Right atrium auricular region (tissue), 2 donors: ENCODE data around the gene LPIN1. TPM values are rescaled to one million over a fixed set of nuclear protein-coding genes. Genes with fewer than 3 reads are reported as not detected.
"Not testable (repeated sequence)": the region's sequence is repeated elsewhere in the genome, so short reads cannot be mapped to it uniquely, and the experiment has no call there.

Experiments used
- DNase-seq: peaks from one replicate; pipeline ENCODE4 v3.0.0-alpha.2; 2019; ENCODE audit warnings: low spot score
- H3K27ac ChIP-seq, 2 donors: fragments of 200-600 bp; sonication (generic); 1 replicate in 1 of 2; 2 replicates in 1 of 2; pipeline ENCODE4 v1.5.1; 2016 to 2019
- H3K27me3 ChIP-seq, 2 donors: fragments of 200-600 bp; sonication (generic); one replicate each; pipeline versions ENCODE4 v1.5.1 to v1.6.0; 2017 to 2019
- H3K36me3 ChIP-seq: fragments of 200-600 bp; sonication (generic); one replicate; pipeline ENCODE4 v1.5.1; 2016
- H3K4me1 ChIP-seq, 2 donors: fragments of 200-600 bp; sonication (generic); one replicate each; pipeline versions ENCODE4 v1.5.1 to v1.6.0; 2017 to 2019
- H3K4me3 ChIP-seq, 2 donors: fragments of 200-600 bp; sonication (generic); 1 replicate in 1 of 2; 2 replicates in 1 of 2; pipeline ENCODE4 v1.5.1; 2017 to 2019; ENCODE audit warnings: mild to moderate bottlenecking in 1 of 2, moderate library complexity in 1 of 2
- H3K9me3 ChIP-seq, 2 donors: fragments of 200-600 bp; sonication (generic); one replicate each; pipeline ENCODE4 v1.5.1; 2019
- total RNA-seq, 2 donors: library from RNA; depleted of rRNA; stranded (reverse); fragments of >200 nt; gene quantifications; one replicate each; pipeline ENCODE4 v1.1.0, GENCODE V29; 2016
- TF ChIP-seq, protein P1 (sequence below), 2 donors: fragments of 200-600 bp; sonication (generic); IDR thresholded peaks; one replicate each; pipeline ENCODE4 v1.5.1; 2019; ENCODE audit warnings: antibody characterized with exemption in 2 of 2

Gene LPIN1
- total RNA-seq, 2 donors from 2014 or later = 21.0 to 27.4 TPM

DNA sequence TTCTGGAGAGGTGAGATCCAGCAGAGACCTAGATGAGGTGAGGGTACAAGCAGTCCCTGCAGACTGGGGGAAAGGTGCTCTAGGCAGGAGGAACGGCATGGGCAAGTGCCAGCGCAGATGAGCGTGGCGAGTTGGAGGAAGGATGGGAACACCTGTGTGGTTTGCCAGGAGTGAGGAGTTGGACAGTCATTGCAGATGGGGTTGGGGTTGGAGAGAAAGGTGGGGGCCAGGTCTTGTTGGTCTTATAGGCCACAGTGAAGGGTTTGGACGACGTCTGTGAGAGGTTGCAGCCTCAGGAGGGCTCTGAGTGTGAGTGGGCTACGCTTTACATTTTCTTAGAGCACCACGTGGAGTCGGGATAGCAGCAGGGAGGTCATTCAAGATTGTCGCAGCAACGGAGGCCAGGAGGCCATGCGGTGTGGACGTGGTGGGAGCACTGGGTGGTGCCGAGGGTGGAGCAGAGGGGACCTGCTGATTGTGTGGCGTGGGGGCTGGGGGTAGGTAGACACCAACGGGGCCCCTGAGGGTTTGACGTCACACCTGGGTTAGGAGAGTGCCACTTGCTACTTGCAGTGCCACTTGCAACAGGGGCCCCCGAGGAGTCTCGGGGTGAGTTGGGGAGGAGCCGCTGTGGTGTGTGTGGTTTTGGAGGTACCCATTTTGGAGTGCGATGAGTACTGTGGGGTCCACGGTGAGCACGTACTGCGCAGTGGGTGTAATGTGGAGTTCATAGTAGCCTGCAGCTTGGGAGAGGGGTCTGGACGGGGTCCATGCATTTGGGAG is 66.2 kb downstream of the LPIN1 start:
- H3K36me3 ChIP-seq = peaks cover 33% of the 10 kb centered on the region
- H3K4me1 ChIP-seq = no peaks in the 10 kb centered on the region
- TF ChIP-seq, protein P1, sequence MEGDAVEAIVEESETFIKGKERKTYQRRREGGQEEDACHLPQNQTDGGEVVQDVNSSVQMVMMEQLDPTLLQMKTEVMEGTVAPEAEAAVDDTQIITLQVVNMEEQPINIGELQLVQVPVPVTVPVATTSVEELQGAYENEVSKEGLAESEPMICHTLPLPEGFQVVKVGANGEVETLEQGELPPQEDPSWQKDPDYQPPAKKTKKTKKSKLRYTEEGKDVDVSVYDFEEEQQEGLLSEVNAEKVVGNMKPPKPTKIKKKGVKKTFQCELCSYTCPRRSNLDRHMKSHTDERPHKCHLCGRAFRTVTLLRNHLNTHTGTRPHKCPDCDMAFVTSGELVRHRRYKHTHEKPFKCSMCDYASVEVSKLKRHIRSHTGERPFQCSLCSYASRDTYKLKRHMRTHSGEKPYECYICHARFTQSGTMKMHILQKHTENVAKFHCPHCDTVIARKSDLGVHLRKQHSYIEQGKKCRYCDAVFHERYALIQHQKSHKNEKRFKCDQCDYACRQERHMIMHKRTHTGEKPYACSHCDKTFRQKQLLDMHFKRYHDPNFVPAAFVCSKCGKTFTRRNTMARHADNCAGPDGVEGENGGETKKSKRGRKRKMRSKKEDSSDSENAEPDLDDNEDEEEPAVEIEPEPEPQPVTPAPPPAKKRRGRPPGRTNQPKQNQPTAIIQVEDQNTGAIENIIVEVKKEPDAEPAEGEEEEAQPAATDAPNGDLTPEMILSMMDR (IDR thresholded peaks at IDR 0.05) = no peak
- H3K9me3 ChIP-seq = no peaks in the 10 kb centered on the region
- no peak overlapping the region for H3K27ac ChIP-seq
- DNase-seq = peak; percentile 46
- no peaks in the 10 kb centered on the region for H3K27me3 ChIP-seq
- H3K4me3 ChIP-seq = no peak overlapping the region

DNA sequence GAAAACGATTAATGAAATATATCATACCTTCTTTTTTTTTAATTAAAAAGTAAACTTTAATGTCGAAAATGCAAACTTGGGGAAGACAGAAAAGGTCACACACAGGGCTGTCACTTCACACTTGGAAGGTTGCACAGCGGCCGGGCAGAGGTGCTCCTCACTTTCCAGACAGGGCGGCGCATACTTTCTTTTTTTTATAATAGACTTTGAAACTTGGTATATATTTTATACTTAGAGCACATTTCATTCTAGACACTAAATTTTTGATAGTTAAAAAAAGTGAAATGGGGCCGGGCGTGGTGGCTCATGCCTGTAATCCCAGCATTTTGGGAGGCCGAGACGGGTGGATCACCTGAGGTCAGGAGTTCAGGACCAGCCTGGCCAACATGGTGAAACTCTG is 66.9 kb downstream of the LPIN1 start:
- H3K36me3 ChIP-seq = peaks cover 27% of the 10 kb centered on the region
- not testable (repeated sequence) for H3K27me3 ChIP-seq, H3K9me3 ChIP-seq, H3K27ac ChIP-seq, H3K4me1 ChIP-seq, H3K4me3 ChIP-seq
- DNase-seq = peak; percentile 52

DNA sequence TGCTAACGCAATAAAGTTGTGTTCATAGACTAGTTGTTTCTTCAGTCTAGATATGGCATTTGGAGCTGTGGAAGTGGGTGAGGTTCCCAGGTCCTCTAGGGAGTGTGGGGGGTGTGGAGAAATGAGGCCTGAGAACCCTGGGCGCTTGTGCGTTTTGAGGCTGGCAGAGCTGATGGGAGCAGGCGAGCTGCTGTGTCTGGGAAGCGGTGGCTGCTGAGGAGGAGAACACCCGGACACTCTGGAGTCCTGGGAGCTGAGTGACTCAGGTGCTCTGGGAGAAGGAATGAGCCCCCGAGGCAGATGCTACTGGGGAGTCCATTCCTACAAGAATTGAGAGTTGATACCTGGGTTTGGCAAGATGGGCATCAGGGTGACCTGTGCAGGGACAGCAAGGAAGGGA is 67.5 kb downstream of the LPIN1 start:
- no peaks in the 10 kb centered on the region for H3K4me1 ChIP-seq
- H3K27me3 ChIP-seq = no peaks in the 10 kb centered on the region
- no peak overlapping the region for H3K27ac ChIP-seq
- peak; percentile 53 for DNase-seq
- TF ChIP-seq, protein P1 (IDR thresholded peaks at IDR 0.05) = no peak
- H3K36me3 ChIP-seq = peaks cover 28% of the 10 kb centered on the region
- H3K9me3 ChIP-seq = no peaks in the 10 kb centered on the region
- no peak overlapping the region for H3K4me3 ChIP-seq

DNA sequence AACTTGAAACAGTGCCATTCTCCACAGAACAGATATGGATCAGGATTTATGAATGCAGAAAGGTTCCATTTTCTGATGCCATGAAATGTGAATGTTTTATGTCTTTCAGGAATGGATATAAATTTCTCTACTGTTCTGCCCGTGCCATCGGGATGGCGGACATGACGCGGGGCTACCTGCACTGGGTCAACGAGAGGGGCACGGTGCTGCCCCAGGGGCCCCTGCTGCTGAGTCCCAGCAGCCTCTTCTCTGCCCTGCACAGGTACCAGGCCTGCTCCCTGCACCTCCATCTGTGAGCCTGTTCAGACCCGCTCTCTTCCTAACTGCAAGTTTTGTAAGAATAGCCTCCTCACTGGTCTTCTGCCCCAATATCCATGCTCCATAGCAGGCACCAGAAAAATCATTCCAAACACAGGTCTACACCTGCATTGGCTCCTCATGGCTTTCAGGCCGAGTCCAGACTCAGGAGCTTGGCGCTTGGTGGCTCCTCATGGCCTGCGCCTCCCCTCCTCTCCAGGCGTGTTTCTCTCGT is 68.6 kb downstream of the LPIN1 start:
- H3K9me3 ChIP-seq = no peaks in the 10 kb centered on the region
- no peaks in the 10 kb centered on the region for H3K27me3 ChIP-seq
- H3K36me3 ChIP-seq = peaks cover 39% of the 10 kb centered on the region
- DNase-seq = peak; percentile 26
- no peak overlapping the region for H3K4me3 ChIP-seq
- no peaks in the 10 kb centered on the region for H3K4me1 ChIP-seq
- no peak overlapping the region for H3K27ac ChIP-seq
- TF ChIP-seq, protein P1 (IDR thresholded peaks at IDR 0.05) = no peak

DNA sequence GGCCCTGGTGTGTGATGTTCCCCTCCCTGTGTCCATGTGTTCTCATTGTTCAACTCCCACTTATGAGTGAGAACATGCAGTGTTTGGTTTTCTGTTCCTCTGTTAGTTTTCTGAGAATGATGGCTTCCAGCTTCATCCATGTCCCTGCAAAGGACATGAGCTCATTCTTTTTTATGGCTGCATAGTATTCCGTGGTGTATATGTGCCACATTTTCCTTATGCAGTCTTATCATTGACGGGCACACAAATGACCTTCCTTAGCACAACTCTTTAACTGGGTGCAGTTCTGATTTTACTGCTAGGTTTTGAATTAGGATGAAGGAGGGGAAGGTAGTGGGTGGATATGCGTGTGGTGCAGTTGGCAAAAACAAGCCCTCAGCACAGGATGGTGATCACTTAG is 70.5 kb downstream of the LPIN1 start:
- not testable (repeated sequence) for H3K4me3 ChIP-seq, H3K27me3 ChIP-seq, H3K27ac ChIP-seq, DNase-seq, H3K4me1 ChIP-seq, H3K9me3 ChIP-seq
- peaks cover 52% of the 10 kb centered on the region for H3K36me3 ChIP-seq

DNA sequence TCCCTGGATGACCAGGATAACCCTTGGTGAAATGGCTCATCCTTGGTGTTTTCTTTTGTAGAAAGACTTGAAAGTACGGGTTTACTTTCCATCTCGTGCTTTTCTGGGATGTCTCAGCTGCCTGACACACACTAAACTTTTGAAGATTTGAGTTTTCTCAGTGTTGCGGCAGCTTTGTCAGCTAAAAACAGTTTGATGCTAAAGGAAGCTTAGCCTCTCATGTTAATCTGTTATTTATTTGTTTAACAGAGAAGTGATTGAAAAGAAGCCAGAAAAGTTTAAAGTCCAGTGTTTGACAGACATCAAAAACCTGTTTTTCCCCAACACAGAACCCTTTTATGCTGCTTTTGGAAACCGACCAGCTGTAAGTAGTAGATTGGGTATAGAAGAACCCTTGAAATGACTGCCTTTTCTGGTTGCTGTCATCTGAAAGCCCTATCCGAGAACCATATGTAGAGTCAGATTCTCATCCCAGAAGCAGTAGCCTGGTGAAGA is 72.8 kb downstream of the LPIN1 start:
- Histone ChIP-seq H3K9me3 (no peaks in the 10 kb centered on the region), H3K27me3 (no peaks in the 10 kb centered on the region), H3K36me3 (peaks cover 53% of the 10 kb centered on the region), H3K4me1 (no peaks in the 10 kb centered on the region), H3K4me3 (no peak overlapping the region), H3K27ac (no peak overlapping the region)
- no peak for DNase-seq
- TF ChIP-seq, protein P1 (IDR thresholded peaks at IDR 0.05) = no peak
